BE2C (cell line): ENCODE data around the gene MATN1.

Experiments used
- DNase-seq: peaks from one replicate; pipeline ENCODE4 v3.0.0-alpha.2; 2020
- H3K27me3 ChIP-seq: fragments of 250-450 bp; sonication (Bioruptor Pico); 2 replicates; pipeline ENCODE4 v1.5.1; 2020; ENCODE audit warnings: mild to moderate bottlenecking
- H3K36me3 ChIP-seq: fragments of 250-450 bp; sonication (Bioruptor Pico); 2 replicates; pipeline ENCODE4 v1.5.1; 2020; ENCODE audit warnings: mild to moderate bottlenecking
- H3K4me1 ChIP-seq: fragments of 250-450 bp; sonication (Bioruptor Pico); 2 replicates; pipeline ENCODE4 v1.5.1; 2020
- H3K4me3 ChIP-seq: 2 replicates; pipeline ENCODE4 v1.5.1; 2011; ENCODE audit warnings: low read depth, low read length
- H3K9me3 ChIP-seq: fragments of 250-450 bp; sonication (Bioruptor Pico); 2 replicates; pipeline ENCODE4 v1.5.1; 2020
- TF ChIP-seq, protein P1 (sequence below): IDR thresholded peaks from 2 replicates; pipeline ENCODE4 v1.5.1; 2012; ENCODE audit warnings: mild to moderate bottlenecking, low read depth, low read length

The MATN1 gene

DNA sequence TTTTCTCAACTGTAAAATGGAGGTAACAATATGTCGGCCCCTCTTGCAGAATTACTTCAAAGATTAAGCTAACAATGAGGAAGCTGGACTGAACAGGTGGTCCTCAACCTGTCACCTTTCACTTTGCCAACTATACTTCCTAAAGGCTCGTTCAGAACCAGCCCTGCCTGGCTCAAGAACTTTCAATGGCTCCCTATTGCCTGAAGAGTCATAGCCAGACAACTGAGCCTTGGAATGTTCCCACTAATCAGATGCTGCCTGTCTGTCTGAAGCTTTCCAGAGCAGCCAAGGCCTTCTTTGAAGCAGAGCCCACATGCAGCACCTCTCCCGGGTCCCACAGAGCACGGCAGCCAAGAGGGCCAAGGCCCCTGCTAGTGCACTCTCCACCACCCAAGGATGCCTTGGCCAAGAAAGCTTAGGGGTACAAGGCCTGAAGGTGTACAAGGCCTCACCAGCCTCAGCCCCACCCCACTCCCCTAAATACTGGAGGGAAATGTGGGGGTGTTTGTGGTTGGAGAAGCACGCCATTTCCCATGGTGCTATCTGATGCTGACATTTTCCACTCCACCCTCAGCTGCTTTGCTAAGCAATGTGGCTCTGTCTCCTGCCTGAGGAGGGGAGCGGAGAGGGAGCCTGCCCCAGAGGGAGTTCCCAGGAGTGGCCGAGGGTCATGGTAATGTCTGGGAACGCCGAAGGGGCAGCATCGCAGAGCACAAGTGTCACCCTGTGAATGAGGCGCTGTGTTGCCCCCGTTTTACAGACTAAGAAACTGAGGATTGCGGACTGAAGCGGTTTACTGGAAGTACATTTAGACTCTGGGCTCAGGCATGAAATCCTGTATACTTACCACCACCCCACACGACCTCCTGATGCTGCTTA, 42.4 kb upstream of the MATN1 start:
- H3K9me3 ChIP-seq: no peaks in the 10 kb centered on the region
- DNase-seq: no peak
- 0 out of 2 replicates have a peak, but pooled peaks cover 3% of the 10 kb centered on the region for H3K4me1 ChIP-seq
- H3K36me3 ChIP-seq: no peaks in the 10 kb centered on the region
- H3K4me3 ChIP-seq: no peak overlapping the region
- TF ChIP-seq, protein P1, sequence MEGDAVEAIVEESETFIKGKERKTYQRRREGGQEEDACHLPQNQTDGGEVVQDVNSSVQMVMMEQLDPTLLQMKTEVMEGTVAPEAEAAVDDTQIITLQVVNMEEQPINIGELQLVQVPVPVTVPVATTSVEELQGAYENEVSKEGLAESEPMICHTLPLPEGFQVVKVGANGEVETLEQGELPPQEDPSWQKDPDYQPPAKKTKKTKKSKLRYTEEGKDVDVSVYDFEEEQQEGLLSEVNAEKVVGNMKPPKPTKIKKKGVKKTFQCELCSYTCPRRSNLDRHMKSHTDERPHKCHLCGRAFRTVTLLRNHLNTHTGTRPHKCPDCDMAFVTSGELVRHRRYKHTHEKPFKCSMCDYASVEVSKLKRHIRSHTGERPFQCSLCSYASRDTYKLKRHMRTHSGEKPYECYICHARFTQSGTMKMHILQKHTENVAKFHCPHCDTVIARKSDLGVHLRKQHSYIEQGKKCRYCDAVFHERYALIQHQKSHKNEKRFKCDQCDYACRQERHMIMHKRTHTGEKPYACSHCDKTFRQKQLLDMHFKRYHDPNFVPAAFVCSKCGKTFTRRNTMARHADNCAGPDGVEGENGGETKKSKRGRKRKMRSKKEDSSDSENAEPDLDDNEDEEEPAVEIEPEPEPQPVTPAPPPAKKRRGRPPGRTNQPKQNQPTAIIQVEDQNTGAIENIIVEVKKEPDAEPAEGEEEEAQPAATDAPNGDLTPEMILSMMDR: no peak
- no peaks in the 10 kb centered on the region for H3K27me3 ChIP-seq

GRCh38 chr1:30764939-30765555, 41.7 kb upstream of the MATN1 start:
- Histone ChIP-seq H3K36me3 (no peaks in the 10 kb centered on the region), H3K27me3 (no peaks in the 10 kb centered on the region), H3K4me3 (no peak overlapping the region), H3K4me1 (0 out of 2 replicates have a peak, but pooled peaks cover 3% of the 10 kb centered on the region), H3K9me3 (no peaks in the 10 kb centered on the region)
- TF ChIP-seq, protein P1: no peak
- no peak for DNase-seq

- TF ChIP-seq, protein P1: no peak
- H3K36me3 ChIP-seq: no peaks in the 10 kb centered on the region
- no peaks in the 10 kb centered on the region for H3K9me3 ChIP-seq
- H3K4me3 ChIP-seq: no peak overlapping the region
- DNase-seq: no peak
- 0 out of 2 replicates have a peak, but pooled peaks cover 3% of the 10 kb centered on the region for H3K4me1 ChIP-seq
- H3K27me3 ChIP-seq: no peaks in the 10 kb centered on the region
Measured at GRCh38 chr1:30764396-30764795, 41.0 kb upstream of the MATN1 start.

DNA sequence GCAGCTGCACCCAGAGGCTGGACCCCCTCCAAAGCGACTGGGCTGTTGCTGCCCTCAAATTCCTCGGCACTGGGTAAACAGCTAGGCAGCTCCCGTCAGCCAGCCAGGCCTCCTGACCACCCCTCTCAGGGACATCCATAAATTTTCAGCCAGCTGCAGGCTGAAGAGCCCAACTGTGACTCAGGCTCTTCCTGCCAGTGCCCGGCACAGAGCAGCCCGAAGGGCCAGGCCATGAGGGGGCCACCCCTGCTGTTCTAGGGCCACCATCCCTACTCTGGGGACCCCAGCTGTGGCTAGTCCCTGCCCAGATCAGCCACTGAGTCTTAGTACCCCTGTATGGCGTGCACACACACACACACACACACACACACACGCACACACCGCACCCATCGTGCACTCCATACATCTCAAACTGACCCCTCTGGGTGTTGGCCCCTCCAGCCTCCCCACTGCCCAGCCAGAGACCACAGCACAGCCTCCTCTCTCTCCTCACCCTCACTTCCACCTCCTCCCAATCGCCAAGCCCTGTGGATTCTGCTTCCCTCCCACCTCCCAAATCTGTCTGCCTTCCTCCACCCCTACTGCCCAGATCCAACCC, 40.4 kb upstream of the MATN1 start:
- no peaks in the 10 kb centered on the region for H3K27me3 ChIP-seq
- no peaks in the 10 kb centered on the region for H3K36me3 ChIP-seq
- no peak for DNase-seq
- 0 out of 2 replicates have a peak, but pooled peaks cover 3% of the 10 kb centered on the region for H3K4me1 ChIP-seq
- H3K4me3 ChIP-seq: no peak overlapping the region
- TF ChIP-seq, protein P1: no peak
- H3K9me3 ChIP-seq: no peaks in the 10 kb centered on the region

DNA sequence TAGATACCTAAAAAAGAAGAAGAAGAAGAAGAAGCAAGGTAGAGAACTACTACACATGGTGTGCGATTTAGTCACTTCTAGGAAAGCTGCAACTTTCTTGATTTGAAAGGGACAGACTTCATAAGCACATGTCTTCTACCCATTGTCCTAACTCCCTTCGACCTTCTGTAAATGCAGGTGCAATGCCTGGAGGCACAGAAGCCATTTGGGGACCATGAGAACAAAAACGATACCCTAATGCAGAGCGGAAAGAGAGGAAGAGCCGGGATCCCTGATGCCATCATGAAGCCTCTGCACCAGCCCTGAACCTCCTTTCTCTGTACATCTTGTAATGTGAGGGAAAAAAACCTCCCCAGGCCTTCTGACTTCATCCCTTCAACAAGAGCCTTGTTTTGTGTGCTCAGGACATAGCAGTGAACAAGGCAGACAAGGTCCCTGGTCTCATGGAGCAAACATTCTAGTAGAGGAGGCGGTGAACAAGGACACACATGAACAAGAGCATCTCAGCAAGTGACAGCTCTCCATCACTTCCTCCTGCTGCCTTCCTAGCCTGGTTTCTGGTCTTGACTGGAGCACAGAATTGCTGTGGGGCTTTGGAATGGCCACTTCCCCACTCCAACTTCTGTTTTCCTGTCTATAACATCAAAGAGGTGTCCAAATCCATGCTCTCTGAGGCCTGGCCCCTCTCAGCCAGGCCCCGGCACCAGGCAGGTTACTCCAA, 39.7 kb upstream of the MATN1 start:
- TF ChIP-seq, protein P1: no peak
- Histone ChIP-seq H3K4me1 (no peaks in the 10 kb centered on the region), H3K27me3 (no peaks in the 10 kb centered on the region), H3K9me3 (no peaks in the 10 kb centered on the region), H3K36me3 (no peaks in the 10 kb centered on the region), H3K4me3 (no peak overlapping the region)
- DNase-seq: no peak
